ENCODE data around the gene UNC13C.
"Not testable (repeated sequence)": the region's sequence is repeated elsewhere in the genome, so short reads cannot be mapped to it uniquely, and the experiment has no call there.

UNC13C gene

DNA sequence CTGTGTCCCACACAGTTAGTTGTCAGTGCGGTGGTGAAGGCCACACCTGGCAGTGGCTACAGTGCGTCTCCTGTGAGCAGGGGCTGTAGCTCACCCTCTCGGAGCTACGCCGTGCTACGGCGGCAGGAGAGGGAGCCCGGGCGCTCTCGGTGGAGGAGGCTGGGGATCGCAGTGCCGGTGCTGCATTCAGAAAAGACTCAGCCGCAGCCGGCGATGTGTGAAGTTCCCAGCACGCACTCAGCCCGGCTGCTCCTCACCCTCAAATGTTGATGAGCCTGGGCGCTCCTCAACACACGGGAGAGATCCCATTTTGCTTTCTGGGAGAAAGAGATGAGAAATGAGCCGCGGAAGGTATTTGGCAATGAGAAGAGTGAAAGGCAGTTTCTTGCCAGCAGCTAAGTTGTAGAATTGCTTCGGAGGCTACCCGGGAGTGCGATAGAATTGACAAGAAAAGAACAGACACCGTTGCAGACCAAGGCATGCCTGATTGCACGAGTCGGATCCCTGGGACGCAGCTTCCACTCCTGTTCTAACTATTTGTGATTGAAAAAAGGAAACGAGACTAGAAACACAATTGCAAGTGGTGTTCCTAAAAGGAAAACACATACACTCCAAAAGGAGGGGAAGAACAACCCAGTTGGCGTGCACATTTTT, at the start of gene UNC13C:
Gene UNC13C, plus strand, starts transcription at position 189 of the 654 bp plus-strand sequence. CDS start 34,463 bp downstream, outside the sequence.
- no peak for DNase-seq (ENCODE audit: low read depth)

DNA sequence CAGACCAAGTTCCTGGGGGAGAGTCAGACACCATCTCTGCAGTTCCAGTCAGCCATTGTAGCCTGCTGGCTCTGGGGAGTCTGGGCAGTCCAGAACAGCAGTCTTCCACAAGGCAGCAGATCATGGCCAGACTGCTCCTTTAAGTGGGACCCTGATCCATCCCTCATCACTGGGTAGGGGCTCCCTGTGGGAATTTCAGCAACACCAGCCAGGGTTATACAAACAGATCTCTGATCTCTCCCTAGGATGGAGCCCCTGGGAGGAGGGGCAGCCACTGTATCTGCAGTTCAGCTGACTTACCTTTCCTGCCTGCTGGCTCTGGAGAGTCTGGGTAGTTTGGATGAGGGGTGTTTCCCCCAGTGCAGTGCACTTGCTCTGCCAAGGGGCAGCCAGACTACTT, 42.1 kb upstream of the UNC13C start:
- DNase-seq (ENCODE audit: low read depth), result no peak

GRCh38 chr15:53937632-53938031, 40.6 kb upstream of the UNC13C start:
- DNase-seq (ENCODE audit: low read depth), result not testable (repeated sequence)

DNA sequence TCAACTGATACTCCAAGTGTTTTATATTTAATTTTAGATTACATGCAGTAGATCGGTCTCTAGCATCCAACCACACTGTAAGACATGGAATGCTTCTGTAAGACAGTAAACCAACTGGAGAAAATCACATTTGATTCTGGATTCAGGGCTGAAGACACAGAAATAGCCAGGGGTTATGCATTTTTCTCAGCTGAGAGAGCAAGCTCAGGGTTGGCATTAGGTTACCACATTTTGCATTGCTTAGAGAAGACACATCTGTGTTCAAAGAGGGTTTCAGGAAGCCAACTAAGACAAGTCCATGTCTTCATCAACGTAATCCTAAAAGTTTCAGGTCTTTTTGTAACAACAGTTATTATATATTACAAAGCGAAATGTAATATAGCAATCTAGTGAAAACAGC, 27.7 kb upstream of the UNC13C start:
- no peak for DNase-seq (ENCODE audit: low read depth)

GRCh38 chr15:53955396-53955795, 22.8 kb upstream of the UNC13C start:
- no peak for DNase-seq (ENCODE audit: low read depth)

DNA sequence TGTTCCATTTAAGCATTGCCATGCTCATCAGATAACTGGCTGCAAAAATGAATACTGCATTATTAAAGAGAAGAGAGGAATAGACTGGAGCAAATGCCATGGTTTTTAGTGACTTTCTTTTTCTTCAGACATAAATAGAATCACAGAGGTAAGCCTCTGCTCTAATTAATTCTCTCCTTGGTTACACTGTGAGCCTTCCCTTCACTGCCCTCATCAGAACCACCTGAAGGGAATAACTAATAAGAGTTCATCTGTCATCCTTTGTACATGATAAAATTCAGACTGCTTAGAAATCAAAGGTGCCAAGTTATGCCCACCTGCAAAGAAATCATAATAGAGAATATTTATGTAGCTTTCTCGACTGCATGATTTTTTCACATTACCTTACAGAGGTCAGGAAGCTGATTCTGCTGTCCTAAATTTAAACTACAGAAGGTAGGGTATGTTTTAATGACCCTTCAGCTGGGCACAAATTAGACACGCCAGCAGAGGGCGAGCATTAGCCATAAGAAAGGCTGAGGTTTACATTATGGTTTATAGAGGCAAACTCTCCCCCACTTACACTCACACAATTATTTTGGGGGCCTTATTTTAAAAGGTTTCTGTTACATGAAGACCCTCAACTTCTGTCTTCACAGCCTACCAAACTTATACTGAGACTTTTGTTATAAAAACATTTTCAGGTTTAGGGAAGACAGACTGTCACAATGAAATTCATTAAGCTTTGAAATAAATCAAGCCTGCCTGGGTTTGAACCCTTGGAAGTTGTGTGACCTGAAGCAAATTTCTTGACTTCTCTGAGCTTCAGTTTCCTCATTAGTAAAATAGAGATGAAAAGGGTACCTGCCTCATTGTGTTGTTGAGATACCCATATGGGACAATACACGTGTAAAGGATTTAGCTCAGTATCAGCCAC, 15.3 kb upstream of the UNC13C start:
- DNase-seq (ENCODE audit: low read depth), result no peak

GRCh38 chr15:53963801-53964200, 14.4 kb upstream of the UNC13C start:
- DNase-seq (ENCODE audit: low read depth), result no peak

DNA sequence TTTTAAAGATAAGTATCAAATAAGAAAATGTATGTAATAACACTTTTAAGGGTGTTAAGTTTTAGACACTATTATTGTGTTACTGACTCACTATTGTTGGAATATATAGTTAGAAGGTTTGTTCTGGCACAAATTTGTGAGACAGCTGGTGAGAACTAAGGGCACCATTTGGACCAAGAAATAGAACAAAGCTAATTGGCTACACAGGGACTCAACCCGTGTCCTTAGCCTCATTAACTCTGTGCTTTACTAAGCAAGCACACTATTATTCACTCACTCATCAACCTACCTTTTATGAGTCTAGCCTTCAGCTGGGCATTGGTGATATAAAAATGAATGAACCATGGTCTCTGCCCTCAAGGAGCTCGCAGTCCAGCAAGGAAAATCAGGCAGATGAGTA, 4.1 kb upstream of the UNC13C start:
- no peak for DNase-seq (ENCODE audit: low read depth)

- no peak for DNase-seq (ENCODE audit: low read depth)
Measured at GRCh38 chr15:53974813-53975212, 3.4 kb upstream of the UNC13C start.

DNA sequence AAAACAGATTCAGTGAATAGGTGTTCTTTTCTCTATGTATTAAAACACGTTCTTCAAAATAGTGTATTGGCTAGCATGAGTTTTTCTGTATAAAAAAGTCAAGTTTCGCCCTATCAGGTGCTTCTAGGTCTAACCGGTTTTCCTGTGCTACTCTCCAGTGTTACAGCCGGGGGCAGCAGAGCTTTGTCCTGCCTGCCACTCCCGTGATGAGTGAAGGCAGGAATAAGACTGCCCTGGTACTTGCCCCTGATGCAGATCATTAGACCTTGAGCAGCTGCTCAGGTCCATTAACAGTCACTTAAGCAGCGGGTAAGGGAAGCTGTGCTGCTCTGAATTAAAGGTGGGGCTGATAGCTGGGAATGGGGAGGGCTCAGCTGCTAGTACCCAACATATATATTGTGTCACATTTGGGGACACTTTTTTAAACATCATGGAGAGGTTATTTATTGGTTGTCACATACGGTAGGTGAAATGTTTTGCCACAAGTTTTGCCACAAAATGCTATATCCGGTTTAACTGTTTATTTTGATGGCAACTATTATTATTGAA, 1.3 kb upstream of the UNC13C start:
- no peak for DNase-seq (ENCODE audit: low read depth)

DNA sequence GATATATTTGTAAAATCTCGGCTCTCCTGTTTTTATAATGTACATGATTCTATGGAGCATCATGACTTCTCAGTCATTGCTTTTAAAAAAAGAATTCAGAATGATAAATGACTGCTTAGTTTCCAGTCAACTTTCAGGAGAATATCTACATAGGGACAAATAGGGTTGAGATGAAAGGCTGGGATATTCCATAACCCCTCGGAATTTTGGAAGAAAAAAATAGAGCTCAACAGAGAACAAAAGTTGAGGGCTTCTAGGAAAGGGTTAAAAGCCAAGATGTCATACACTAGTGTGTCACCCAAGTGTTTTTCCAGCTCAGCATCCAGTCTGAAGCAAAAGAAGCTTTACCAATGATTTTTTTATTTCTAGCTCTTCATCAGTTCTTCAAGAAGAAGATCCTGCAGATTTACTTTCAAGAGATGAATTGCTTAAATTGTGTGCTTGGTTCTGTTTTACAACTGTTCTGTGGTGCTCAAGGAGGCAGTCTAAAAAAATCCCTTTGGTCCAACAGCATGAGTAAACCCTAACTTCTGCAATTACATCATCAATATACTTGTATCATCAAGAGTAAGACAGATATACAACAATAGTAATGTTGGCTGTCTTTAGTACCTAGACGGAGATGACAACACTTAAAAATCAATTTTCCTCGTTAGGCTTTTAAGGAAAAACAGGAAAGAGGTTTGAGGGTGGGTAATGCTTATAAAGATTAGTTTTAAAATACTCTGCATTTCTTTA, 979 bp downstream of the UNC13C start:
- DNase-seq (ENCODE audit: low read depth), result no peak

GRCh38 chr15:53980021-53980420, 1.8 kb downstream of the UNC13C start:
- DNase-seq (ENCODE audit: low read depth), result no peak

GRCh38 chr15:53982071-53982680, 3.9 kb downstream of the UNC13C start:
- DNase-seq (ENCODE audit: low read depth), result no peak

DNA sequence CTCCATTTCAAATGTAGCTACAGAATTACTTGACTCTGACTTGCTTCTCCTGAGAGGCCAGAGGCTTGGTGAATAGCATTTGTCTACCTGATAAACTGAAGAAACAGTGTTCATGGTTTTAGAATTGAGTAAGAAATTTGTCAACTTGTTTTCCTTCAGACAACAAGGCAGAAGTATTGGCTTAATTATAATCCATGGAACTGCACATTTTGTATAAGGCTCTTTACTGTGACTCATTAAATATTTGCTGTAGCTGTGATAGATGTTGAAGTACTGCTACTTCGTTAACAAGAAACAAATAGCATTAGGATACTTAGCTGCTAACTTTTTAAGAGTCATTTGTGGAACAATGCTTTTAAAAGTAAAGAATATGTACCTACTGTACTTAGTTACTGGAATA, 4.6 kb downstream of the UNC13C start:
- no peak for DNase-seq (ENCODE audit: low read depth)

DNA sequence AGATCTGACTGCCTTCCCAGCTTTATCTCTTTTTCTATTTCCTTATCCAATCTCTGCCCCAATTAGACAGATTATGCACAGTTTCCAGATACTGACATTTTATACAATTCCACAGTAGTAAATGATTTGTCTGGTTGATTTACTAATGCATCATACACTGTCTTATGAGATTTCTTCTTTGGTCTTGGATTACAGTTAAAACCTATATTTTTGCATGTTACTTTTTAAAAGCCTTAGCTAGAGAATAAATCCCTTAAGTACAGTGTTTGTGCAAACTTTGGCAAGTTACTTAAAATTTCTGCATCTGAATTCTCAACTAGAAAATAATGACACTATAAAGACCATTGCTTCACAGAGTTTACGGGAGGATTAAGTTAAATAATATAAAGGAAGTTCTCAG, 6.0 kb downstream of the UNC13C start:
- DNase-seq (ENCODE audit: low read depth), result no peak

GRCh38 chr15:53985562-53985961, 7.3 kb downstream of the UNC13C start:
- DNase-seq (ENCODE audit: low read depth), result no peak

DNA sequence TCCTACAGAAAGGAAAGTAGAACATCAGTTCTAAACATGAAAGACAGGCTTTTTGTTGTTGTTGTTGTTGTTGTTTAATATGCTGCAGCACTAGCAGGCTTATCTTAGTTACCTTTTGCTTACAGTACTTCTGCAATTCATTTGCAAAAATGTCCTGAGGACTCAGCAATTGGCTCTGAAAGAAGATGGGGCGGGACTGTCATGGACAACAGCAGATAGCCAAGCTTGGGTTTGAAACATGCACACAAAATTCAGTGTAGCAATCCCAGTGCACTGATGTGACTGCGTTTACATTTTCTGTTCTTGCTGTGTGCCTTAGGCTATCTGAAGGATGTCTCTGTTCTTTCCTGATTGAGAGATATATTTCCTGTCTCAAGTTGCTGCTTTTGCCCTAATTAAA, 9.2 kb downstream of the UNC13C start:
- no peak for DNase-seq (ENCODE audit: low read depth)

GRCh38 chr15:54007256-54007655, 29.0 kb downstream of the UNC13C start:
- DNase-seq (ENCODE audit: low read depth), result no peak

- DNase-seq (ENCODE audit: low read depth), result no peak
Measured at GRCh38 chr15:54011656-54012055, 33.4 kb downstream of the UNC13C start.

DNA sequence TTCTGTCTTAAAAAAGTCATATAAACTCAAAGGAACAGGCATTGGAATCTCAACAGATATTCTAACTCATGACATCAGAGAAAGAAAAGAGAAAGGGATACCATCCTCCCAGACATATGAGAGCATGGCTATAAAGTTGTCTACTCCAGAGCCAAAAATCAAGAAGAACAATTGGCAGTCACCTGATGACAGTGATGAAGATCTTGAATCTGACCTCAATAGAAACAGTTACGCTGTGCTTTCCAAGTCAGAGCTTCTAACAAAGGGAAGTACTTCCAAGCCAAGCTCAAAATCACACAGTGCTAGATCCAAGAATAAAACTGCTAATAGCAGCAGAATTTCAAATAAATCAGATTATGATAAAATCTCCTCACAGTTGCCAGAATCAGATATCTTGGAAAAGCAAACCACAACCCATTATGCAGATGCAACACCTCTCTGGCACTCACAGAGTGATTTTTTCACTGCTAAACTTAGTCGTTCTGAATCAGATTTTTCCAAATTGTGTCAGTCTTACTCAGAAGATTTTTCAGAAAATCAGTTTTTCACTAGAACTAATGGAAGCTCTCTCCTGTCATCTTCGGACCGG, 35.9 kb downstream of the UNC13C start:
- DNase-seq (ENCODE audit: low read depth), result no peak

- no peak for DNase-seq (ENCODE audit: low read depth)
Measured at GRCh38 chr15:54017251-54017650, 39.0 kb downstream of the UNC13C start.

DNA sequence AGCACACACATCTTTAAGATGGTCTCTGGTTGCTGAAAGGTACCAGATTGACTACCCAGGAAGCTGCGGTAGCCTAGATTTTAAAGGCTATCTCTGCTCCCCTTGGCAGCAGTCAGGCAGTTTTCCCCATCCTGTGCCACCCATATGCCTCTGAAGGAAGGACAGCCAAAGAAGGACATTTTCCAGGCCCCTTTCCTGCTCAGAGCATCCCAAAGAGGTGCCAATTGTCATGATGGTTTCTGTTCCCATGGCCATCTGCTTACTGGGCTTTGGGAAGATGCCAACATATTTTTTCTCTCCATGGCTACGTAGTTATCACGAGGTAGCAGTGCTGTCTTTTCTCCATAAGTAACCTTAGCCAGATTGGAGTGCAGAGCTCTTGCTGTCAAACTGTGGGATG, 39.7 kb downstream of the UNC13C start:
- no peak for DNase-seq (ENCODE audit: low read depth)
